GM18867 (cell line): ENCODE data around the gene ENPP3.

ENCODE experiments used
- ATAC-seq: cut with Tn5 transposase; IDR thresholded peaks from one replicate; pipeline ENCODE4 v1.9.1; 2021; ENCODE audit warnings: mild to moderate bottlenecking, moderate library complexity; ENCODE audit not compliant: unreplicated experiment

ENPP3 gene

GRCh38 chr6:131791476-131791875 lies 154.4 kb downstream of the ENPP3 start:
- no peak for ATAC-seq

DNA sequence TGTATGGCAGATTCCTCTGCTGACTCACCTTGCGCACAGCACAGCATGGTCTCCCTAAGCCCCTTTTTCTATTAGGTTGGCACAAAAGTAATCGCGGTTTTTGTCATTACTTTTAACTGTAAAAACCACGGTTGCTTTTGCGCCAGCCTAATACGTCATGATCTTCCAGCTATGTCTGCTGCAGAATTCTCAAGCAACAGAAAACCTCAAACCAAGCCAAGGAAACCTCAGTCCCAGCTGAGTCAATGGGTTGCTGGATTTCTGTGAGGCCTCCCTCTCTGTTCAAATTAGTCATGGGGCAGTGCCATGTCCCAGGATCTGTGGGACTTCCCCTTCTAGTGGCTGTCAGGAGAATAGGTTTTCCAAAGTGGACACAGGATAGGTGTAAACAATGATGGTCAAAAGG lies 155.0 kb downstream of the ENPP3 start:
- no peak for ATAC-seq

DNA sequence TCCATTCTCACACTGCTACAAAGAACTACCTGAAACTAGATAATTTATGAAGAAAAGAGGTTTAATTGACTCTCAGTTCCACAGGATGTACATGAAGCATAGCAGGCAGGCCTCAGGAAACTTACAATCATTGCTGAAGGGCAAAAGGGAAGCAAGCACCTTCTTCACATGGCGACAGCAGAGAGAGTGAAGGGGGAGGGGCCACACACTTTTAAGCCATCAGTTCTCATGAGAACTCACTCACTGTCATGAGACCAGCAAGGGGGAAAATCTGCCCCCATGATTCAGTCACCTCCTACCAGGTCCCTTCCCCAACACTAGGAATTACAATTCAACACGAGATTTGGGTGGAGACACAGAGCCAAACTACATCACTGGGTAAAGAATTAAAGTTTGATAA lies 158.3 kb downstream of the ENPP3 start:
- ATAC-seq: no peak
